Peyer's patch (tissue), 4 donors: ENCODE results near the gene TRMT1L. TPM values are rescaled to one million over a fixed set of nuclear protein-coding genes. Genes with fewer than 3 reads are reported as not detected.

Experiments
- DNase-seq, 3 donors: peaks; one replicate each; pipeline ENCODE4 v3.0.0-alpha.2; 2017 to 2019
- H3K27ac ChIP-seq, 4 donors: fragments of 200-600 bp; sonication (generic); one replicate each; pipeline ENCODE4 v1.5.1; 2016 to 2019
- H3K27me3 ChIP-seq, 2 donors: fragments of 200-600 bp; sonication (generic); one replicate each; pipeline ENCODE4 v1.5.1; 2019
- H3K36me3 ChIP-seq, 3 donors: fragments of 200-600 bp; sonication (generic); one replicate each; pipeline ENCODE4 v1.5.1; 2016 to 2019
- H3K4me1 ChIP-seq, 4 donors: fragments of 200-600 bp; sonication (generic); one replicate each; pipeline ENCODE4 v1.5.1; 2016 to 2019
- H3K4me3 ChIP-seq, 4 donors: fragments of 200-600 bp; sonication (generic); 1 replicate in 3 of 4; 2 replicates in 1 of 4; pipeline ENCODE4 v1.5.1; 2016 to 2019; ENCODE audit warnings: mild to moderate bottlenecking in 1 of 4
- H3K9me3 ChIP-seq, 4 donors: fragments of 200-600 bp; sonication (generic); one replicate each; pipeline ENCODE4 v1.5.1; 2016 to 2019; ENCODE audit warnings: mild to moderate bottlenecking in 1 of 4
- CTCF ChIP-seq, 6 experiments: fragments of 450-650 bp in 4 of 6; fragments of 200-600 bp in 2 of 6; sonication (generic) in 1 of 6; IDR thresholded peaks; one replicate each; pipeline ENCODE4 v1.5.1; 2017 to 2019; ENCODE audit warnings: antibody characterized with exemption in 6 of 6, mild to moderate bottlenecking in 3 of 6, moderate library complexity in 1 of 6
- POLR2A ChIP-seq, 2 donors: fragments of 450-650 bp; IDR thresholded peaks; one replicate each; pipeline ENCODE4 v1.5.1; 2017; ENCODE audit warnings: antibody characterized with exemption in 2 of 2, mild to moderate bottlenecking in 2 of 2, moderate library complexity in 2 of 2
- total RNA-seq, 4 donors: library from RNA; depleted of rRNA; stranded (reverse); fragments of >200 nt; gene quantifications; one replicate each; pipeline ENCODE4 v1.1.0, GENCODE V29; 2016

Gene TRMT1L
- total RNA-seq, 4 donors from 2014 or later, result 8.4 to 14.9 (median 13.7) TPM

DNA sequence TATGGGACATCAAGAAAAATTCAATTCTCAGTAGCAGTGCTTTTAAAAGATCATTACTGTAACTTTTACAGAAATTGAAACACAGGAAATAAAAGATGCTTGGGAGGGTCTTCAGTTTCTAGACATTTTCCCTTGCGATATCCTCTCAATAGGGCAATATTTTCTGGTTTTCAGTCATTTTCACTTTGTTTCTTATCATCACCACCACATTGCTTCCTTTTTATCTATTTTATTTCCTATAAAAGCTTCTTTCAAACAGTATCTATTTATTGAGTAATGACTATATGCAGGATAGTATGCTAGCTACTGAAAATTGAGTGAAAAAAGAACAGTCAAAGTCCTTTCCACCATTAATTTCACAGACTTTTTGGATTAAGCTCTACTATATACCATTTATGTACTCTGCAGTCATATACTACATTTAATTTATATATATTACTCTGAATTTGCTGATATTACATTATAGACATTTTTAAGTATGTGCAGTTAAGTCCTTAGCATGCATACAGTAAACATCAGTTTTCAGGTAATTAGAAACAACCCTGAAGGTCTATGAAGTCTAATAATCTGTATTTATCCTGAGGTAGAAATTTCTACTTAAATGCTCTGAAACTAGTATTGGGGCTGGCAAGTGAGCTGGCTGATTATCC, 18.7 kb downstream of the TRMT1L start:
- no peak for TF ChIP-seq CTCF (IDR thresholded peaks at IDR 0.05)
- TF ChIP-seq POLR2A (IDR thresholded peaks at IDR 0.05), result no peak
- Histone ChIP-seq H3K4me3 (no peak overlapping the region), H3K27me3 (no peaks in the 10 kb centered on the region), H3K9me3 (no peaks in the 10 kb centered on the region), H3K36me3 (peaks cover 0 to 65% (median 0%) of the 10 kb centered on the region in 3 donors), H3K4me1 (no peaks in the 10 kb centered on the region), H3K27ac (no peak overlapping the region)
- DNase-seq, result no peak

- Histone ChIP-seq H3K9me3 (no peaks in the 10 kb centered on the region), H3K4me1 (no peaks in the 10 kb centered on the region), H3K4me3 (no peak overlapping the region), H3K27ac (no peak overlapping the region), H3K36me3 (peaks cover 0 to 56% (median 0%) of the 10 kb centered on the region in 3 donors), H3K27me3 (no peaks in the 10 kb centered on the region)
- no peak for TF ChIP-seq CTCF (IDR thresholded peaks at IDR 0.05)
- no peak for DNase-seq
Measured at GRCh38 chr1:185132534-185132933, 24.2 kb downstream of the TRMT1L start.

- Histone ChIP-seq H3K27ac (no peak overlapping the region), H3K36me3 (peaks cover 0 to 60% (median 0%) of the 10 kb centered on the region in 3 donors)
- TF ChIP-seq POLR2A (IDR thresholded peaks at IDR 0.05) (no peak), CTCF (IDR thresholded peaks at IDR 0.05) (no peak)
Measured at GRCh38 chr1:185129708-185130107, 27.0 kb downstream of the TRMT1L start.

GRCh38 chr1:185112356-185112755, 44.4 kb downstream of the TRMT1L start:
- DNase-seq, result no peak
- no peaks in the 10 kb centered on the region for H3K4me1 ChIP-seq
- H3K36me3 ChIP-seq, result no peaks in the 10 kb centered on the region

More at GRCh38 chr1:185129708-185130107, 27.0 kb downstream of the TRMT1L start:
- H3K27me3 ChIP-seq, result no peaks in the 10 kb centered on the region
- H3K9me3 ChIP-seq, result no peaks in the 10 kb centered on the region
- H3K4me3 ChIP-seq, result no peak overlapping the region
- H3K4me1 ChIP-seq, result no peaks in the 10 kb centered on the region
- DNase-seq, result no peak

DNA sequence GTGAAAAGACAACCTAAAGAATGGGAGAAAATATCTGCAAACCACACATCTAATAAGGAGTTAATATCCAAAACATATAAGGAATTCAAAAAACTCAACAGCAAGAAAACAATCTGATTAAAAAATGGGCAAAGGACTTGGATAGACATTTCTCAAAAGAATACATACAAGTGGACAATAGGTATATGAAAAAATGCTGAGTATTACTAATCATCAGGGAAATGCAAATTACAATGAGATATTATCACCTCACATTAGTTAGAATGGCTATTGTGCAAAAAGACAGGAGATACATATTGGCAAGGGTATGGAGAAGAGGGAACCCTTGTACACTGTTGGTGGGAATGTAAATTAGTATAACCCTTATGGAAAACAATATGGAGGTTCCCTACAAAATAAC, 44.9 kb downstream of the TRMT1L start:
- Histone ChIP-seq H3K27me3 (no peaks in the 10 kb centered on the region), H3K4me1 (no peaks in the 10 kb centered on the region), H3K27ac (no peak overlapping the region), H3K4me3 (no peak overlapping the region), H3K9me3 (peaks cover 0 to 8% (median 4%) of the 10 kb centered on the region in 4 donors), H3K36me3 (no peaks in the 10 kb centered on the region)
- TF ChIP-seq CTCF (IDR thresholded peaks at IDR 0.05) (no peak), POLR2A (IDR thresholded peaks at IDR 0.05) (no peak)
- DNase-seq, result no peak

More at GRCh38 chr1:185112356-185112755, 44.4 kb downstream of the TRMT1L start:
- Histone ChIP-seq H3K27me3 (no peaks in the 10 kb centered on the region), H3K9me3 (peaks cover 0 to 8% (median 4%) of the 10 kb centered on the region in 4 donors), H3K4me3 (no peak overlapping the region), H3K27ac (no peak overlapping the region)
- TF ChIP-seq POLR2A (IDR thresholded peaks at IDR 0.05) (no peak), CTCF (IDR thresholded peaks at IDR 0.05) (no peak)
